Measurements from ENCODE around the gene APBB2.
"Not testable (repeated sequence)": the region's sequence is repeated elsewhere in the genome, so short reads cannot be mapped to it uniquely, and the experiment has no call there.

APBB2 gene

GRCh38 chr4:40905414-40905813 is 308.9 kb downstream of the APBB2 start:
- no peak for DNase-seq (ENCODE audit: low spot score)

- not testable (repeated sequence) for DNase-seq (ENCODE audit: low spot score)
These were observed 313.8 kb downstream of the APBB2 start for GRCh38 chr4:40900531-40900930.

- peak; percentile 39 for DNase-seq (ENCODE audit: low spot score)
These were observed 316.7 kb downstream of the APBB2 start for GRCh38 chr4:40897557-40898203.

GRCh38 chr4:40890764-40891163 is 323.6 kb downstream of the APBB2 start:
- no peak for DNase-seq (ENCODE audit: low spot score)

- no peak for DNase-seq (ENCODE audit: low spot score)
These were observed 324.1 kb downstream of the APBB2 start for GRCh38 chr4:40890199-40890598.

GRCh38 chr4:40888933-40889332 is 325.4 kb downstream of the APBB2 start:
- no peak for DNase-seq (ENCODE audit: low spot score)

- no peak for DNase-seq (ENCODE audit: low spot score)
These were observed 326.6 kb downstream of the APBB2 start for GRCh38 chr4:40887764-40888131.

GRCh38 chr4:40886931-40887763 is 327.2 kb downstream of the APBB2 start:
- DNase-seq (ENCODE audit: low spot score), result no peak

GRCh38 chr4:40881851-40882250 is 332.5 kb downstream of the APBB2 start:
- DNase-seq (ENCODE audit: low spot score), result no peak

GRCh38 chr4:40881096-40881495 is 333.2 kb downstream of the APBB2 start:
- no peak for DNase-seq (ENCODE audit: low spot score)

GRCh38 chr4:40878548-40879055 is 335.7 kb downstream of the APBB2 start:
- no peak for DNase-seq (ENCODE audit: low spot score)

GRCh38 chr4:40877081-40877480 is 337.3 kb downstream of the APBB2 start:
- DNase-seq (ENCODE audit: low spot score), result no peak

GRCh38 chr4:40875507-40876150 is 338.7 kb downstream of the APBB2 start:
- DNase-seq (ENCODE audit: low spot score), result no peak

- DNase-seq (ENCODE audit: low spot score), result no peak
These were observed 339.4 kb downstream of the APBB2 start for GRCh38 chr4:40874901-40875300.

- no peak for DNase-seq (ENCODE audit: low spot score)
These were observed 340.0 kb downstream of the APBB2 start for GRCh38 chr4:40874331-40874730.

- no peak for DNase-seq (ENCODE audit: low spot score)
These were observed 342.6 kb downstream of the APBB2 start for GRCh38 chr4:40871695-40872250.

GRCh38 chr4:40870150-40870549 is 344.2 kb downstream of the APBB2 start:
- DNase-seq (ENCODE audit: low spot score), result no peak

- peak; percentile 20 for DNase-seq (ENCODE audit: low spot score)
These were observed 348.6 kb downstream of the APBB2 start for GRCh38 chr4:40865696-40866095.

GRCh38 chr4:40864531-40864930 is 349.8 kb downstream of the APBB2 start:
- no peak for DNase-seq (ENCODE audit: low spot score)

GRCh38 chr4:40858962-40859361 is 355.4 kb downstream of the APBB2 start:
- DNase-seq (ENCODE audit: low spot score), result no peak

GRCh38 chr4:40857956-40858355 is 356.4 kb downstream of the APBB2 start:
- DNase-seq (ENCODE audit: low spot score), result no peak

- DNase-seq (ENCODE audit: low spot score), result no peak
These were observed 357.4 kb downstream of the APBB2 start for GRCh38 chr4:40856840-40857362.
